UCSD-AML1 (cell line): ENCODE results near the gene PPP6R1.

Experiments used
- DNase-seq: peaks from one replicate; lab custom pipeline; 2025; ENCODE audit not compliant: unreplicated experiment; lab: John Stamatoyannopoulos, UW

Gene PPP6R1

GRCh38 chr19:55189403-55189835 lies 69.4 kb downstream of the PPP6R1 start:
- DNase-seq, result peak; percentile 80

- DNase-seq, result peak; percentile 67
Measured at GRCh38 chr19:55188625-55189024, 70.2 kb downstream of the PPP6R1 start.

GRCh38 chr19:55186080-55186479 lies 72.7 kb downstream of the PPP6R1 start:
- no peak for DNase-seq

- no peak for DNase-seq
Measured at GRCh38 chr19:55181740-55182139, 77.1 kb downstream of the PPP6R1 start.
